ENCODE measurements around the gene EHF.

The EHF gene

GRCh38 chr11:34624069-34624468, 3.2 kb downstream of the EHF start:
- no peak for DNase-seq (ENCODE audit: low read depth, low spot score)

- no peak for DNase-seq (ENCODE audit: low read depth, low spot score)
Measured at GRCh38 chr11:34625576-34625975, 4.7 kb downstream of the EHF start.

- no peak for DNase-seq (ENCODE audit: low read depth, low spot score)
Measured at GRCh38 chr11:34626393-34626792, 5.5 kb downstream of the EHF start.

- DNase-seq (ENCODE audit: low read depth, low spot score) = no peak
Measured at GRCh38 chr11:34627197-34627596, 6.3 kb downstream of the EHF start.

GRCh38 chr11:34629711-34630110, 8.8 kb downstream of the EHF start:
- no peak for DNase-seq (ENCODE audit: low read depth, low spot score)

- no peak for DNase-seq (ENCODE audit: low read depth, low spot score)
Measured at GRCh38 chr11:34630544-34630943, 9.7 kb downstream of the EHF start.

GRCh38 chr11:34631297-34631696, 10.4 kb downstream of the EHF start:
- no peak for DNase-seq (ENCODE audit: low read depth, low spot score)

GRCh38 chr11:34631737-34632104, 10.8 kb downstream of the EHF start:
- no peak for DNase-seq (ENCODE audit: low read depth, low spot score)

- DNase-seq (ENCODE audit: low read depth, low spot score) = no peak
Measured at GRCh38 chr11:34632105-34632791, 11.4 kb downstream of the EHF start.

GRCh38 chr11:34633640-34633989, 12.7 kb downstream of the EHF start:
- no peak for DNase-seq (ENCODE audit: low read depth, low spot score)

- DNase-seq (ENCODE audit: low read depth, low spot score) = no peak
Measured at GRCh38 chr11:34633990-34634693, 13.2 kb downstream of the EHF start.

GRCh38 chr11:34634694-34635062, 13.8 kb downstream of the EHF start:
- no peak for DNase-seq (ENCODE audit: low read depth, low spot score)

GRCh38 chr11:34636127-34636526, 15.2 kb downstream of the EHF start:
- DNase-seq (ENCODE audit: low read depth, low spot score) = no peak

- DNase-seq (ENCODE audit: low read depth, low spot score) = no peak
Measured at GRCh38 chr11:34637303-34637702, 16.4 kb downstream of the EHF start.

- DNase-seq (ENCODE audit: low read depth, low spot score) = no peak
Measured at GRCh38 chr11:34638897-34639296, 18.0 kb downstream of the EHF start.

GRCh38 chr11:34639545-34639944, 18.7 kb downstream of the EHF start:
- no peak for DNase-seq (ENCODE audit: low read depth, low spot score)

GRCh38 chr11:34640050-34640923, 19.4 kb downstream of the EHF start:
- no peak for DNase-seq (ENCODE audit: low read depth, low spot score)

GRCh38 chr11:34640924-34641275, 20.0 kb downstream of the EHF start:
- no peak for DNase-seq (ENCODE audit: low read depth, low spot score)

GRCh38 chr11:34641456-34641855, 20.6 kb downstream of the EHF start:
- no peak for DNase-seq (ENCODE audit: low read depth, low spot score)

GRCh38 chr11:34642001-34642554, 21.2 kb downstream of the EHF start:
- no peak for DNase-seq (ENCODE audit: low read depth, low spot score)

GRCh38 chr11:34642873-34643272, 22.0 kb downstream of the EHF start:
- no peak for DNase-seq (ENCODE audit: low read depth, low spot score)

- no peak for DNase-seq (ENCODE audit: low read depth, low spot score)
Measured at GRCh38 chr11:34643311-34643710, 22.4 kb downstream of the EHF start.

Data from brain pericyte (primary cell).